Measurements from ENCODE around the gene BET1L. TPM values are rescaled to one million over a fixed set of nuclear protein-coding genes. Genes with fewer than 3 reads are reported as not detected.

BET1L gene
- total and polyA plus RNA-seq, 2 experiments from 2014 or later, result 19.5 to 22.8 TPM

DNA sequence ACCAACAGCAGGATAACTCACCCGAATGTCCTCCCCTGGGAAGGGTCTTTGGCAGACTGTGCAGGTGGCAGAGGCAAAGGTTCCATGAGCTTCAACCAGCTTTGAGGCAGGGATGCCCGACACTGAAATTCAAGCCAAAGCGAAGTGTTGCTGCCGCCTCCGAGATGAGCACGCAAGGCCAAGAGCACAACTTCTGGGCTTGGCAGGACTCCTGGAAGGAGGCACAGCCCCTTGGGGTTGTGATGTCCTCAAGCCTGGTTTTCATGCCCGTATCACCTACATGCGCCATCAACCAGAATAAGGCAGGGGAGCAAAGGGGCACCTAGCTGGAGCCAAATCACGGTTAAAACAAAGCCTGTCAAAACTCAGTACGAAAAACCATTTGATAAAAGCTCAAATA, 23.2 kb upstream of the BET1L start (continued):
- no peak for TF ChIP-seq ZNF114 (CRISPR knock-in tag; IDR thresholded peaks at IDR 0.05)

DNA sequence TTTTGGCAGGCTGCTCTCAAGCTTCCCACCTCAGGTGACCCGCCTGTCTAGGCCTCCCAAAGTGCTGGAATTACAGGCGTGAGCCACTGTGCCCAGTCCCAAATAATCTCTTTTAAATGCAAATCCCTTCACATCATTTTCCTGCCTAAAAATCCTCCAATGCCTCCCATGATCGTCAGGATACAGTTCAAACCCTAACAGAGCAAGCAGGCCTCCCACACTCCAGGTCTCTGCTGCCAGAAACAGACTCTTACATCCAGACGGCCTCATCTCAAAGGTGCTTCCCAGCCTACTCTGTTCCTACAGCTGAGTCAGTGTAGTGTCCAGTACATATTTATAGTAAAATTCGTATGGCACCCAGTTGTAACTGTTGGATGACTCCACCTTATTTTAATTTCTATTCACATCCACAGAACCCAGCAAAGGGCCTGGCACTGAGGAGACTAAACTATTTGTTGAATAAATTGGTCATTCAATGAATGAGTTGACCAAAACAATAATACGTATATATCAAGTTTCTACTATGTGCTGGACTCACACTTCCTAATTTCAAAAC, 20.7 kb upstream of the BET1L start:
- H3K4me1 Mint-ChIP-seq, result no peaks in the 10 kb centered on the region
- no peaks in the 10 kb centered on the region for H3F3A ChIP-seq (replicated peaks; ENCODE audit: low read depth)
- H3K36me3 ChIP-seq (ENCODE audit: insufficient read depth), result no peaks in the 10 kb centered on the region
- H3K9me2 ChIP-seq (ENCODE audit: insufficient read depth), result no peaks in the 10 kb centered on the region
- 0 out of 2 replicates have a peak, but pooled peaks cover 3% of the 10 kb centered on the region for H4K20me1 ChIP-seq (replicated peaks; ENCODE audit: insufficient read depth)
- H3K27me3 Mint-ChIP-seq (ENCODE audit: insufficient read depth, low read depth, poor library complexity), result peaks cover 8% of the 10 kb centered on the region
- no peaks in the 10 kb centered on the region; the same call in 2 of the 3 replicates for H3K36me3 Mint-ChIP-seq (ENCODE audit: low read depth)
- no peak overlapping the region for H2AFZ ChIP-seq
- DNase-seq (ENCODE audit: low spot score) (no peak), ATAC-seq (no peak)
- no peaks in the 10 kb centered on the region for H3K4me1 ChIP-seq (ENCODE audit: insufficient read depth)
- no peak overlapping the region for H3K4me3 ChIP-seq
- TF ChIP-seq POLR2AphosphoS5 (IDR thresholded peaks at IDR 0.05; ENCODE audit: low read depth) (no peak), EZH2phosphoT487 (IDR thresholded peaks at IDR 0.05; ENCODE audit: unreplicated experiment) (no peak), STAT1 (IDR thresholded peaks at IDR 0.05; ENCODE audit: unreplicated experiment) (no peak), JUNB (IDR thresholded peaks at IDR 0.05; ENCODE audit: unreplicated experiment) (no peak), CREB1 (CRISPR knock-in tag; IDR thresholded peaks at IDR 0.05; ENCODE audit: low read depth) (no peak), NANOG (IDR thresholded peaks at IDR 0.05; ENCODE audit: borderline replicate concordance) (no peak), ZNF114 (CRISPR knock-in tag; IDR thresholded peaks at IDR 0.05) (no peak), ZNF331 (CRISPR knock-in tag; IDR thresholded peaks at IDR 0.05; ENCODE audit: low read depth) (no peak)
- TF ChIP-seq, protein P1, sequence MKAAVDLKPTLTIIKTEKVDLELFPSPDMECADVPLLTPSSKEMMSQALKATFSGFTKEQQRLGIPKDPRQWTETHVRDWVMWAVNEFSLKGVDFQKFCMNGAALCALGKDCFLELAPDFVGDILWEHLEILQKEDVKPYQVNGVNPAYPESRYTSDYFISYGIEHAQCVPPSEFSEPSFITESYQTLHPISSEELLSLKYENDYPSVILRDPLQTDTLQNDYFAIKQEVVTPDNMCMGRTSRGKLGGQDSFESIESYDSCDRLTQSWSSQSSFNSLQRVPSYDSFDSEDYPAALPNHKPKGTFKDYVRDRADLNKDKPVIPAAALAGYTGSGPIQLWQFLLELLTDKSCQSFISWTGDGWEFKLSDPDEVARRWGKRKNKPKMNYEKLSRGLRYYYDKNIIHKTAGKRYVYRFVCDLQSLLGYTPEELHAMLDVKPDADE (IDR thresholded peaks at IDR 0.05), result no peak
- TF ChIP-seq, protein P2, sequence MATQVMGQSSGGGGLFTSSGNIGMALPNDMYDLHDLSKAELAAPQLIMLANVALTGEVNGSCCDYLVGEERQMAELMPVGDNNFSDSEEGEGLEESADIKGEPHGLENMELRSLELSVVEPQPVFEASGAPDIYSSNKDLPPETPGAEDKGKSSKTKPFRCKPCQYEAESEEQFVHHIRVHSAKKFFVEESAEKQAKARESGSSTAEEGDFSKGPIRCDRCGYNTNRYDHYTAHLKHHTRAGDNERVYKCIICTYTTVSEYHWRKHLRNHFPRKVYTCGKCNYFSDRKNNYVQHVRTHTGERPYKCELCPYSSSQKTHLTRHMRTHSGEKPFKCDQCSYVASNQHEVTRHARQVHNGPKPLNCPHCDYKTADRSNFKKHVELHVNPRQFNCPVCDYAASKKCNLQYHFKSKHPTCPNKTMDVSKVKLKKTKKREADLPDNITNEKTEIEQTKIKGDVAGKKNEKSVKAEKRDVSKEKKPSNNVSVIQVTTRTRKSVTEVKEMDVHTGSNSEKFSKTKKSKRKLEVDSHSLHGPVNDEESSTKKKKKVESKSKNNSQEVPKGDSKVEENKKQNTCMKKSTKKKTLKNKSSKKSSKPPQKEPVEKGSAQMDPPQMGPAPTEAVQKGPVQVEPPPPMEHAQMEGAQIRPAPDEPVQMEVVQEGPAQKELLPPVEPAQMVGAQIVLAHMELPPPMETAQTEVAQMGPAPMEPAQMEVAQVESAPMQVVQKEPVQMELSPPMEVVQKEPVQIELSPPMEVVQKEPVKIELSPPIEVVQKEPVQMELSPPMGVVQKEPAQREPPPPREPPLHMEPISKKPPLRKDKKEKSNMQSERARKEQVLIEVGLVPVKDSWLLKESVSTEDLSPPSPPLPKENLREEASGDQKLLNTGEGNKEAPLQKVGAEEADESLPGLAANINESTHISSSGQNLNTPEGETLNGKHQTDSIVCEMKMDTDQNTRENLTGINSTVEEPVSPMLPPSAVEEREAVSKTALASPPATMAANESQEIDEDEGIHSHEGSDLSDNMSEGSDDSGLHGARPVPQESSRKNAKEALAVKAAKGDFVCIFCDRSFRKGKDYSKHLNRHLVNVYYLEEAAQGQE (IDR thresholded peaks at IDR 0.05; ENCODE audit: unreplicated experiment), result no peak
- TF ChIP-seq, protein P3, sequence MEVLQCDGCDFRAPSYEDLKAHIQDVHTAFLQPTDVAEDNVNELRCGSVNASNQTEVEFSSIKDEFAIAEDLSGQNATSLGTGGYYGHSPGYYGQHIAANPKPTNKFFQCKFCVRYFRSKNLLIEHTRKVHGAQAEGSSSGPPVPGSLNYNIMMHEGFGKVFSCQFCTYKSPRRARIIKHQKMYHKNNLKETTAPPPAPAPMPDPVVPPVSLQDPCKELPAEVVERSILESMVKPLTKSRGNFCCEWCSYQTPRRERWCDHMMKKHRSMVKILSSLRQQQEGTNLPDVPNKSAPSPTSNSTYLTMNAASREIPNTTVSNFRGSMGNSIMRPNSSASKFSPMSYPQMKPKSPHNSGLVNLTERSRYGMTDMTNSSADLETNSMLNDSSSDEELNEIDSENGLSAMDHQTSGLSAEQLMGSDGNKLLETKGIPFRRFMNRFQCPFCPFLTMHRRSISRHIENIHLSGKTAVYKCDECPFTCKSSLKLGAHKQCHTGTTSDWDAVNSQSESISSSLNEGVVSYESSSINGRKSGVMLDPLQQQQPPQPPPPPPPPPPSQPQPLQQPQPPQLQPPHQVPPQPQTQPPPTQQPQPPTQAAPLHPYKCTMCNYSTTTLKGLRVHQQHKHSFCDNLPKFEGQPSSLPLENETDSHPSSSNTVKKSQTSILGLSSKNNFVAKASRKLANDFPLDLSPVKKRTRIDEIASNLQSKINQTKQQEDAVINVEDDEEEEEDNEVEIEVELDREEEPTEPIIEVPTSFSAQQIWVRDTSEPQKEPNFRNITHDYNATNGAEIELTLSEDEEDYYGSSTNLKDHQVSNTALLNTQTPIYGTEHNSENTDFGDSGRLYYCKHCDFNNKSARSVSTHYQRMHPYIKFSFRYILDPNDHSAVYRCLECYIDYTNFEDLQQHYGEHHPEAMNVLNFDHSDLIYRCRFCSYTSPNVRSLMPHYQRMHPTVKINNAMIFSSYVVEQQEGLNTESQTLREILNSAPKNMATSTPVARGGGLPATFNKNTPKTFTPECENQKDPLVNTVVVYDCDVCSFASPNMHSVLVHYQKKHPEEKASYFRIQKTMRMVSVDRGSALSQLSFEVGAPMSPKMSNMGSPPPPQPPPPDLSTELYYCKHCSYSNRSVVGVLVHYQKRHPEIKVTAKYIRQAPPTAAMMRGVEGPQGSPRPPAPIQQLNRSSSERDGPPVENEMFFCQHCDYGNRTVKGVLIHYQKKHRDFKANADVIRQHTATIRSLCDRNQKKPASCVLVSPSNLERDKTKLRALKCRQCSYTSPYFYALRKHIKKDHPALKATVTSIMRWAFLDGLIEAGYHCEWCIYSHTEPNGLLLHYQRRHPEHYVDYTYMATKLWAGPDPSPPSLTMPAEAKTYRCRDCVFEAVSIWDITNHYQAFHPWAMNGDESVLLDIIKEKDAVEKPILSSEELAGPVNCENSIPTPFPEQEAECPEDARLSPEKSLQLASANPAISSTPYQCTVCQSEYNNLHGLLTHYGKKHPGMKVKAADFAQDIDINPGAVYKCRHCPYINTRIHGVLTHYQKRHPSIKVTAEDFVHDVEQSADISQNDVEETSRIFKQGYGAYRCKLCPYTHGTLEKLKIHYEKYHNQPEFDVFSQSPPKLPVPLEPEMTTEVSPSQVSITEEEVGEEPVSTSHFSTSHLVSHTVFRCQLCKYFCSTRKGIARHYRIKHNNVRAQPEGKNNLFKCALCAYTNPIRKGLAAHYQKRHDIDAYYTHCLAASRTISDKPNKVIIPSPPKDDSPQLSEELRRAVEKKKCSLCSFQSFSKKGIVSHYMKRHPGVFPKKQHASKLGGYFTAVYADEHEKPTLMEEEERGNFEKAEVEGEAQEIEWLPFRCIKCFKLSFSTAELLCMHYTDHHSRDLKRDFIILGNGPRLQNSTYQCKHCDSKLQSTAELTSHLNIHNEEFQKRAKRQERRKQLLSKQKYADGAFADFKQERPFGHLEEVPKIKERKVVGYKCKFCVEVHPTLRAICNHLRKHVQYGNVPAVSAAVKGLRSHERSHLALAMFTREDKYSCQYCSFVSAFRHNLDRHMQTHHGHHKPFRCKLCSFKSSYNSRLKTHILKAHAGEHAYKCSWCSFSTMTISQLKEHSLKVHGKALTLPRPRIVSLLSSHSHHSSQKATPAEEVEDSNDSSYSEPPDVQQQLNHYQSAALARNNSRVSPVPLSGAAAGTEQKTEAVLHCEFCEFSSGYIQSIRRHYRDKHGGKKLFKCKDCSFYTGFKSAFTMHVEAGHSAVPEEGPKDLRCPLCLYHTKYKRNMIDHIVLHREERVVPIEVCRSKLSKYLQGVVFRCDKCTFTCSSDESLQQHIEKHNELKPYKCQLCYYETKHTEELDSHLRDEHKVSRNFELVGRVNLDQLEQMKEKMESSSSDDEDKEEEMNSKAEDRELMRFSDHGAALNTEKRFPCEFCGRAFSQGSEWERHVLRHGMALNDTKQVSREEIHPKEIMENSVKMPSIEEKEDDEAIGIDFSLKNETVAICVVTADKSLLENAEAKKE (CRISPR knock-in tag; IDR thresholded peaks at IDR 0.05), result no peak
- H3K27me3 ChIP-seq (ENCODE audit: insufficient read depth), result no peaks in the 10 kb centered on the region
- H3K79me2 ChIP-seq (replicated peaks; ENCODE audit: insufficient read depth), result peaks cover 7% of the 10 kb centered on the region; the same call in 1 of the 2 replicates
- H3K9me3 Mint-ChIP-seq, result no peaks in the 10 kb centered on the region
- H3K27ac ChIP-seq (ENCODE audit: low read depth), result no peak overlapping the region
- no peak overlapping the region for H3K4me2 ChIP-seq
- no peak overlapping the region for H3K27ac Mint-ChIP-seq
- H3K4me3 Mint-ChIP-seq, result no peak overlapping the region
